ENCODE measurements around the gene SLC8A2. TPM values are rescaled to one million over a fixed set of nuclear protein-coding genes. Genes with fewer than 3 reads are reported as not detected.
A peak's percentile ranks its signal among the peaks of the same experiment; 100 is the strongest.
"Not testable (repeated sequence)": the region's sequence is repeated elsewhere in the genome, so short reads cannot be mapped to it uniquely, and the experiment has no call there.

SLC8A2 gene
- total RNA-seq, 1 experiment from 2014 or later: 1.2 TPM

DNA sequence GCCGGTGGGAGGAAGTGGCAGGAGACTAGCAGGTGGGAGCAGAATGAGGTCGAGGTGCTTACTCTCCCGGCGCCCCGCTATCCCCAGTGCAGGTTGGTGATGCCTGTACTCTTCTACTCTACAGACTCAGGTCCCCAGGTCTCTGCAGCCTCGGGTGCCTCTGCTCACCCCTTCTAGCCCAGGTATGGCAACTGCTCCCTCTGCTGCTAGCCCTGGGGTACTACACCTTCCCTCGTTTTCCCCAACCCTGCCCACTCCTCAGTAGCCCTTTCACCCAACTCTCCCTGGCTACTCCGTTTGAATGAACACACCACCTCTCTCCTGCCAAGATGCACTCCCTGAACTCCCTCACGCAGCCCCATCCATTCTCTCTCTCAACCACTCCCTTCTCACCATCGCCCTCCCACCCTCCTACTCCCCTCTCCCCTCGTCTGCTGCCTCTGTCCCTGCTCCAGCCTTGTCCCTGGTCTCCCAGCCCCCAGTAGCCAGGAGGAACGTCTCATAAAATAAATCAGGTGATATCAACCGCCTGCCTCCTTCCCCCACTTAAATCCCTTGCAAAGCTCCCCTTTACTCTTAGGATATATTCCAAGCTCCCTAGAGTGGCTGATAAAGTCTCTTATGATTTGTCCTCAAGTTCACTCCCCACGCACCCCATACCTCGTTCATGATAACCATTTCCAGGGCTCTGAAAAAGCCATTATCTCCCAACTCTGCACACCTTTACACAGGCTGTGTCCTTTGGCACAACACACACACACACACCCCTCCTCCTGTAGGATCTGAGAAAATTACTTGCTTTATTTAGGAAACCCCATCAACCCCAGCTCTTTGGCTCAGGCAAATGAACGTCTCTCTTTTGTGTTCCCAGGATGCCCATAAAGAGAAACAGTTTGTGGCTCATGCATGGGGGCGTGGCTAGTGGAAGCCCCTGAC, 44.2 kb downstream of the SLC8A2 start:
- peak; percentile 78 for DNase-seq (ENCODE audit: low read depth, low spot score)
- in situ Hi-C loops (cut with HindIII; ENCODE audit: low pct_unique_long_range_greater_than_20kb, low sequenced_read_pairs): no loop called here

DNA sequence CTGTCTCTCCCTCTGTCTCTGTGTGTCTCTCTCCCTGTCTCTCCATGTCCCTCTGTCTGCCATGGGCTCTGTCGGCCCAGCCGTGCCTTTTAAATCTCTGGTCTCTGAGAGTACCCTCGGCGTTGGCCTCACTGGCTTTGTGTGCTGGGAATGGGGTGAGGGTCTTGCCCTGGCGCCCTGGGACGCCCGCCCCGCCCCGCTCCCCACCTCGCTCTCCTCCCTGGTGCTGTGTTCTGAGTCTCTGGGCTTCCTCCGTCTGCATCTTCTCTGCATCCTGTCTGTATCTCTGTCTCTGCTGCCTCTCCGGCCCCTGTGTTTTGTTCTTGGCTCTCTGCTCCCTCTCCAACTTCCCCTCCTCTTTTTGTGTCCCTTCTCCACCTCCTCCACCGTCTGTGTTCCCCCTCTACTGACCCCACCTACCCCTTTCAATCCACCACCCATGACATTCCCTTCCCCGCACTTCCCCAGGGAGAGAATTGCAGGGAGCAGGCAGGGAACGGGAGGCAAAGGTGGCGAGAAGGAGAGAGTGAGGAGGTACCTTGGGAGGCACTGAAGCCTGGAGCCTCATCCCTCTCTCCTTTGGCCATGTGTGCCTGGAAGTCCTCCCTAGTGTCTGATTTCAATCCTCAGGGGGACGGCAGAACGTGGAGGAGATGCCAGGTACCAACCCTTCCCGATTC, 48.4 kb downstream of the SLC8A2 start:
- in situ Hi-C loops (cut with HindIII; ENCODE audit: low pct_unique_long_range_greater_than_20kb, low sequenced_read_pairs): no loop called here
- DNase-seq (ENCODE audit: low read depth, low spot score): no peak

DNA sequence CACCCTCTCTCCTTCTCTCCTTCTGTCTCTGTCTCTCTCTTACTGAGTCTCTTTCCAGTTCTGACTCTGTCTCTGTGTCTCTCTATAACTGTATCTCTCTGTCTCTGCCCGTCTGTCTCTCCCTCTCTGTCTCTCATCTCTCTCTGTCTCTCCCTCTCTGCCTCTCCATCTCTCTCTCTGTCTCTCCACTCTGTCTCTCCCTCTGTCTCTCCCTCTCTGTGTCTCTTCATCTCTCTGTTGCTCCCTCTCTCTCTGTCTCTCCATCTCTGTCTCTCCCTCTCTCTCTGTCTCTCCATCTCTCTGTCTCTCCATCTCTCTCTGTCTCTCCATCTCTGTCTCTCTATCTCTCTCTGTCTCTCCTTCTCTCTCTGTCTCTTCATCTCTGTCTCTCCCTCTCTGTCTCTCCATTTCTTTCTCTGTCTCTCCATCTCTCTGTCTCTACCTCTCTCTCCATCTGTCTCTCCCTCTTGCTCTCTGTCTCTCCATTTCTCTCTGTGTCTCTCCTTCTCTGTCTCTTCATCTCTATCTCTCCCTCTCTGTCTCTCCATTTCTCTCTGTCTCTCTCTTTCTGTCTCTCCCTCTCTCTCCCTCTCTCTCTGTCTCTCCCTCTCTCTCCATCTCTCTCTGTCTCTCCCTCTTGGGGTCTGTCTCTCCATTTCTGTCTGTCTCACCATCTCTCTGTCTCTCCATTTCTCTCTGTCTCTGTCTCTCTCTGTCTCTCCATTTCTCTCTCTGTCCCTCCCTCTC, 49.1 kb downstream of the SLC8A2 start:
- no peak for DNase-seq (ENCODE audit: low read depth, low spot score)
- in situ Hi-C loops (cut with HindIII; ENCODE audit: low pct_unique_long_range_greater_than_20kb, low sequenced_read_pairs): no loop called here

- DNase-seq (ENCODE audit: low read depth, low spot score): no peak
- in situ Hi-C loops (cut with HindIII; ENCODE audit: low pct_unique_long_range_greater_than_20kb, low sequenced_read_pairs): no loop called here
Observed at GRCh38 chr19:47421844-47422395, 49.8 kb downstream of the SLC8A2 start.

DNA sequence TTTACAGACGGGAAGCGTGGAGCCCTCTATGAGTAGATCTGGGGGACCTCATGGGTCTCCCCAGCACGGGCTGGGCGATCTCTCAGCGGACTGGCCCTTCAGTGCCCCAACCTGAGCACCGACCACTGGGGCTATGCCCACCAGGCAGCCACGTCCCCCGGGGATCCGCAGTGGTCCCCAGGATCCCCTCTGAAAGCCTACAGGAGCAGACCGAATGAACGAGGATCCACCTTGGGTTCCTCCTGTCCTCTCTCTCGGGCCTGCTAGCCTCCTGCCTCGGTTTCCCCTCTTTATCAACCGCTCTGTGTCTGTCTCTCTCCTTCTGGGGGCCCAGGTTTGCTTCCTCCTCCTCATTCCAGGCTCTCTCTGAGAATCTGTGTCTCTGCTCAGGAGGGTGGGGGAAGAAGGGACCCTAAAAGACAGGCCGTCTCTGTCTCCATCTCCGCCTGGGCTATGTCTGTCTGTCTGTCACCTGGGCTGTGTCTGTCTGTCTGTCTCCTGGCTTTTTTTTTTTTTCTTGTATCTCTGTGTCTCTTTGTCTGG, 50.4 kb downstream of the SLC8A2 start:
- in situ Hi-C loops (cut with HindIII; ENCODE audit: low pct_unique_long_range_greater_than_20kb, low sequenced_read_pairs): no loop called here
- DNase-seq (ENCODE audit: low read depth, low spot score): no peak

DNA sequence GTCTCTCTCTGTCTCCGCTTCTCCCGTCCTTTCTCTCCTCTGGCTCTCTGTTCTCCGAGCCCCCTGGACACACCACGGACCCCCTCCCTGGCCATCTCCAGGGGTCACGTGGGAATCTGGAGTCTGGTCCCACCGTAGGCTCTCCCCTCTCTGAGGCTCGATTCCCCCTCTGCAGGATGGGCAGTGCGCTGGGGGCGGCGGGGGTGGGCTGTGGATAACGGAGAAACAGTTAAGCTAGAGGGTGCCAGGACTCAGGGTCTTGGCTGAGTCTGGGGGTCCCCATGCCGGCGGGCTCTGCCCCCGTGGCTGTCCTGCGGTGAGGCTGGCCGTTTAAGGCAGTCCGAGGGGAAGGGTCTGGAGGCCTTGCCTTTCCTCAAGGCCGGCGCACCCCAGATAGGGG, 51.9 kb downstream of the SLC8A2 start:
- in situ Hi-C loops (cut with HindIII; ENCODE audit: low pct_unique_long_range_greater_than_20kb, low sequenced_read_pairs): no loop called here
- no peak for DNase-seq (ENCODE audit: low read depth, low spot score)

DNA sequence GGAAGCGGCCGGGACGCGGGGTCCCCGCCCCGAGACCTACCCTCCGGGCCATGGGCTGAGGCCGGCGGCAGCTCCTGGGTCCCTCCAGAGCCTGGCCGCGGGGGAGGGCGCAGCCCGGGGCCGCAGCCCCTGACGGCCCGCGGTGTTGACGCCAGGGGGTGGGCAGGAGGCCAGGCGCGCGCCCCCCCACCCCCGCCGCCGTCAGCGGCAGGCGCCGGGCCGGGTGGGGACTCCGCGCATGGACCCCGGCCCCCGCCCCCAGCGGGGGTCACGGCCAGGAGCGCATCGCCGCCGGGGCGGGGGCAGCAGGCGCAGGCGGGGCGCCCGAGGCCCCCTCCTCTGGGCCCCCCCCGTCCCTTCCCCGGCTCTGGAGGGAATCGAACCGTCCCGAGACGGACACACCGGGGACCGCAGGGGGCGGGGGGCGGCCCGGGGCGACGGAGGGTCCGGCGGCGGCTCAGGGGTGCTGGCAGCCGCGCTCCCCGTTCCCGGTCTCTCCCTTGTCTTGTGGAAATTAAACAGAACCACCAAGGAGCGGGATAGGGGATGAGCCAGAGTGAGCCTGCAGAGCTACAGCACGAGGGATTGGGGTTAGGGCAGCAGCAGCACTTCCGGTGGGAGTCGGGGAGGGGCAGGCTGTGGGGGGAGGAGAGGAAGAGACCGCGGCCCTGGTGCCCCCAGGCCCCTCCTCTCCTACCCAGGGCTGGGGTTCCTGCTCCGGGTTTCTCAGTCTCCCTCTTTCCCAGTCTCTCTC, 52.5 kb downstream of the SLC8A2 start, which contains the start of gene MEIS3:
Gene MEIS3, minus strand, starts transcription at position 498 of the 754 bp plus-strand sequence. Its CDS starts 446 bp downstream, at position 52.
- no peak for DNase-seq (ENCODE audit: low read depth, low spot score)
- in situ Hi-C loops (cut with HindIII; ENCODE audit: low pct_unique_long_range_greater_than_20kb, low sequenced_read_pairs): no loop called here

- in situ Hi-C loops (cut with HindIII; ENCODE audit: low pct_unique_long_range_greater_than_20kb, low sequenced_read_pairs): no loop called here
Observed at GRCh38 chr19:47418692-47419029, 53.0 kb downstream of the SLC8A2 start.

GRCh38 chr19:47417746-47418691, 53.7 kb downstream of the SLC8A2 start:
- in situ Hi-C loops (cut with HindIII; ENCODE audit: low pct_unique_long_range_greater_than_20kb, low sequenced_read_pairs): no loop called here
- DNase-seq (ENCODE audit: low read depth, low spot score): no peak

More at GRCh38 chr19:47418692-47419029, 53.0 kb downstream of the SLC8A2 start:
- DNase-seq (ENCODE audit: low read depth, low spot score): no peak

GRCh38 chr19:47417107-47417745, 54.5 kb downstream of the SLC8A2 start:
- DNase-seq (ENCODE audit: low read depth, low spot score): no peak
- in situ Hi-C loops (cut with HindIII; ENCODE audit: low pct_unique_long_range_greater_than_20kb, low sequenced_read_pairs): no loop called here

DNA sequence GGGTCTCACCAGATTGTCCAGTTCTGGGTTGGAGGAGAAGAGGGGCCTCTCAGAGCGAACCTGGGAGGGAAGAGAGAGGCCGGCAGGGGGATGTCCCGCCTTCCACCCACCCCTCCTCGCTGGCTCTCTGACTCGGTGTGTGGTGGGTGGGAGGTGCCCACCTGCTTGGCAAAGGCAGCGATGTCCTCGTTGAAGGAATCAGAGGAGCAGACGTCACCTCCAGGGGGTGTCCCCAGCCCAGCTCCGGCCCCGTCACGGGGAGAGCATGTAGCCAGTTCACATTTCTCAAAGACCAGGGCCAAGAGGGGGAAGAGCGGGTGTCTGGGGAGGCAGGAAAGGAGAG, 55.1 kb downstream of the SLC8A2 start:
- no peak for DNase-seq (ENCODE audit: low read depth, low spot score)
- in situ Hi-C loops (cut with HindIII; ENCODE audit: low pct_unique_long_range_greater_than_20kb, low sequenced_read_pairs): no loop called here

DNA sequence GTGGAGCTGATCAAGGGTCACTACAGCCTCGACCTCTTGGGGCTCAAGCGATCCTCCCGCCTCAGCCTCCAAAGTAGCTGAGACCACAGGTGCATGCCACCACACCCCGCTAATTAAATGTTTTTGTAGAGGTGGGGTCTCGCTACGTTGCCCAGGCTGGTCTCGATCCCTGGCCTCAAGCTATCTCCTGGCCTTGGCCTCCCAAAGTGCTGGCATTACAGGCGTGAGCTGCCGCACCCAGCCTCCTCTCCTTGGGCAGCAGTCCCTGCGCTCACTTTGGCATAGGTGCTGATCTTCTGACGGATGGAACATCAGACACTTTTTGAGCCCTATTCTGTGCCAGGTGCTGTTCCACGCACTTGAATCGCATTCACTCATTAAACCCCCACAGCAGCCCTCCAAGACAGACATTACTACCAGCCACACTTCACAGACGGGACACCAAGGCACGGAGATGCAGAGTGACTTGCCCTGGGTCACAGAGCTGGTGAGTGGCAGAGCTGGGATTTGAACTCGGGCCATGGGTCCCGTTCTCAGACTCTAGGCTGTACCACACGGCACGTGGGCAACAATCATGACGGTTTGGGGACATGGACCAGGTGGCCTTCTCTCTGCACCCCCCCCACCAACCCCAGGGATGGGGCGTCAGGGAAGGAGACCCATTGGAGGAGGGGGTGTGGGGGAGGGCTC, 55.6 kb downstream of the SLC8A2 start:
- in situ Hi-C loops (cut with HindIII; ENCODE audit: low pct_unique_long_range_greater_than_20kb, low sequenced_read_pairs): no loop called here
- DNase-seq (ENCODE audit: low read depth, low spot score): no peak

- DNase-seq (ENCODE audit: low read depth, low spot score): peak; percentile 60
- in situ Hi-C loops (cut with HindIII; ENCODE audit: low pct_unique_long_range_greater_than_20kb, low sequenced_read_pairs): no loop called here
Observed at GRCh38 chr19:47414469-47414868, 57.2 kb downstream of the SLC8A2 start.

GRCh38 chr19:47413941-47414340, 57.8 kb downstream of the SLC8A2 start:
- no peak for DNase-seq (ENCODE audit: low read depth, low spot score)
- in situ Hi-C loops (cut with HindIII; ENCODE audit: low pct_unique_long_range_greater_than_20kb, low sequenced_read_pairs): no loop called here

- in situ Hi-C loops (cut with HindIII; ENCODE audit: low pct_unique_long_range_greater_than_20kb, low sequenced_read_pairs); DNase-seq (ENCODE audit: low read depth, low spot score): not testable (repeated sequence)
Observed at GRCh38 chr19:47411696-47412095, 60.0 kb downstream of the SLC8A2 start.

Data from SK-MEL-5 (cell line).